ENCODE results near the gene ZNF217.

GRCh38 chr20:53626584-53626983, 32.9 kb upstream of the ZNF217 start:
- TF ChIP-seq EZH2 (IDR thresholded peaks at IDR 0.05) (no peak), POLR2AphosphoS5 (IDR thresholded peaks at IDR 0.05; ENCODE audit: borderline replicate concordance, low read depth, low read length) (no peak)

Data from SK-N-MC (cell line).